GM18867 (cell line): ENCODE results near the gene TBK1.
A peak's percentile ranks its signal among the peaks of the same experiment; 100 is the strongest.

Experiments
- ATAC-seq: cut with Tn5 transposase; IDR thresholded peaks from one replicate; pipeline ENCODE4 v1.9.1; 2021; ENCODE audit warnings: mild to moderate bottlenecking, moderate library complexity; ENCODE audit not compliant: unreplicated experiment

TBK1 gene

DNA sequence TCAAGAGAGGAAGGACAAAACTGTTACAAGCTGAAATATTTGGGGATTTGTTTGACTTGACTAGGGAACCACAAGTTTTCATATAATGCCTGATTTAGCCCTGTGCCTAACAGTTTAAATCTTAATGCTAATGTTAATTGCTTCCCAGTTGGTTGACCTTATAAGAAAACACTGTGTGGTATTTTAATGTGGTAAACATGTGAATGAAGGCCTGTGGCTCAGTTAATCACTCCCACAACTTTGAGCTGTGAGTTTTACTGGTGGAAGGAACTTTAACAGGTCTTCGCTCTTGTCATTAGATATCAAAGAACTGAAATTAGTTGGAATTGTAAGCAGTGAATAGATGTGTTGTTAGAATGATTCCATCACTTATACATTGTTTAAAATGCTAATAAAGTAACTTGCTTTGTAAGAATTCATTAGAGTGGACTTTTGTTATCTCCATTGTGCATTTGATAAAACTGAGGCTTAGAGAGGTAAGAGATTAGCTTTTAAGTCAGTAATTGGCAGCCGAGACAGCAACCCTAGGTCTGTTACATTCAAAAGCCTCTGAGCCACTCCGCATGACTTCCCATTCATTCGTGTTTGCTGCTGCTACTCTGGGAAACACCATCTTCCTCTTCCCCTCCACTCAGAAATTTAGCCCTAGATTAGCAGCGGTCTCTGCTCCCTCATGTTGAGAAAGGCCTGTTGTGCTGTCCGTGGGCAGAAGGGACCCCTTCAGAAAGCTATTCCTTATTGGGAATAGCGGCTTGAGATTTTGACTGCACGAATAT is 1.0 kb upstream of the TBK1 start:
- no peak for ATAC-seq

- ATAC-seq: no peak
Measured at GRCh38 chr12:64452559-64453329, 824 bp downstream of the TBK1 start.

GRCh38 chr12:64455506-64455905 is 3.6 kb downstream of the TBK1 start:
- no peak for ATAC-seq

GRCh38 chr12:64456119-64456518 is 4.2 kb downstream of the TBK1 start:
- no peak for ATAC-seq

- no peak for ATAC-seq
Measured at GRCh38 chr12:64457032-64457431, 5.1 kb downstream of the TBK1 start.

GRCh38 chr12:64457466-64457865 is 5.5 kb downstream of the TBK1 start:
- ATAC-seq: no peak

GRCh38 chr12:64457923-64458322 is 6.0 kb downstream of the TBK1 start:
- no peak for ATAC-seq

DNA sequence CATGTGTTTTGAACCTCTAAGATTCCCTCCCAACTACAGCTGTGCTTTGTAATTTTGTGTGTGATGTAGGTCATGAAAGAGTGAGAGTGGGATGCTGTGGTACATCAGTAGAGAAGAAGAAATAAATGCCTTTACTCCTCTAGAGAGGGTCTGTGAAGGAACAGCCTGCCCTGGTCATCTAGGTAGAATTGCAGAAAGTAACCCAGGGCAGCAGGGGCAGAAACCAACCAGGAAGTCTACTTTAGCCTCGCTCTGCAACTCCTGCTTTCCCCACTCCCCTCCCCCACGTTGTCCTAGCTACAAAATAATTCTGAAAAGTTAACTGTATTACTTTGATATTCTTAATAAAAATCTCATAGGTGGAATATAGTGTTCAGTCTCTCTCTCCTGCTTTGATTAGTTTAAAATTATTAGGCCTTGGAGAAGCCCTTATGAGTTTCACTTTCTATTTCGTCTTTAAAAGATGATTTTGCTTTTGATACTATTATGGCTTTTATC is 7.5 kb downstream of the TBK1 start:
- ATAC-seq: peak; percentile 64

- ATAC-seq: no peak
Measured at GRCh38 chr12:64461634-64462414, 9.9 kb downstream of the TBK1 start.

DNA sequence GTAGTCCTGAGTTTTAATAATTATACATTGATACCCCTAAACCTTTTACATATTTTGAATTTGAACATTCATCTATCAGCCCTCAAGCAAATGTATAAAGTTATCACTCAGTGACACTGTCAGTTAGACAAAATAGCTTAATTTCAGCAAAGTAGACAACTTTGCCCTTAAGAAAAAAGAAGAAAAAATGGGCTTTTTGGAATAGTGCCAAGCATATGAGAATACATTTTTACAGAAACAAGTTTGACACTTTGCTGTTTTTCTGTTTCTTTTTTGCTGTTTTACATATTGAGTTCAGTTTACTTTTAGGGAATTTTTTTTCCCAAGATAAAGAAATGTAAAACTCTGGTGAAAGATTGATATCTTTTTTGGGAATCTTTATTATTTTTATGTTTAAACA is 14.3 kb downstream of the TBK1 start:
- no peak for ATAC-seq

DNA sequence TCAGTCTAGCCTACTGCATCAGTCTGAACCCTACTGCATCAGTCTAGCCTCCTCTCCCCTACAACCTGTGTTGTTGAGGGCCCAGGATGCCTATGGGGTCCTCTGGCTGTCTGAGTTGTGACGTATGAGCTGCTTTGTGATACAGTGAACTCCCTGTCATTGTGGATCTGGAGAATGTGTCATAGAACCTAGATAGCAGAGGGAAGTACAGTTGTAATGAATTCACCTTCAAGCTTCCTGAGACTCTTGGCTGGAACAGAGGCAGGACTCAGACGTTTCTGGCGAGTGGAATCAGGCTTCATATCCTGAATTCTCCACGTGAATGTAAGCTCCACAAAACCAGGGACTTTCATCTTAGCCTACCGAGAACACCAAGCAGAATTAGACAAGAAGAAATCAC is 17.0 kb downstream of the TBK1 start:
- ATAC-seq: no peak

- ATAC-seq: no peak
Measured at GRCh38 chr12:64469455-64470142, 17.7 kb downstream of the TBK1 start.

- no peak for ATAC-seq
Measured at GRCh38 chr12:64470495-64470894, 18.6 kb downstream of the TBK1 start.

- ATAC-seq: no peak
Measured at GRCh38 chr12:64473176-64473575, 21.3 kb downstream of the TBK1 start.

GRCh38 chr12:64475518-64475917 is 23.6 kb downstream of the TBK1 start:
- no peak for ATAC-seq

GRCh38 chr12:64476844-64477243 is 24.9 kb downstream of the TBK1 start:
- ATAC-seq: no peak

- ATAC-seq: no peak
Measured at GRCh38 chr12:64478661-64479060, 26.7 kb downstream of the TBK1 start.

GRCh38 chr12:64480148-64480547 is 28.2 kb downstream of the TBK1 start:
- no peak for ATAC-seq

- ATAC-seq: no peak
Measured at GRCh38 chr12:64486657-64487056, 34.7 kb downstream of the TBK1 start.

- ATAC-seq: no peak
Measured at GRCh38 chr12:64491718-64492117, 39.8 kb downstream of the TBK1 start.

DNA sequence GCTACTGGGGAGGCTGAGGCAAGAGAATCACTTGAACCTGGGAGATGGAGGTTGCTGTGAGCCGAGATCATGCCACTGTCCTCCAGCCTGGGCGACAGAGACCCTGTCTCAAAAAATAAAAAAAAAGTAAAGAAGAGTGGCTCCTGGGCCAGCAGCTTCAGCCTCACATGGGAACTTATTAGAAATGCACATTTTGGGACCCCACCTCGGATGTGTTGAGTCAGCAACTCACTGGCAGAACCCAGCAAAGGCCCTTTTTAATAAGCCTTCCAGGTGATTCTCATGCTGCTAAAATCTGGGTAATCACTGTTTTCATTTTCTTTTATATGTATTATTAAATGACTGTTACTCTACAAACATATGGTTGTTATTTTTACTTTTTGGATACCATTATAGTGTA is 41.6 kb downstream of the TBK1 start:
- ATAC-seq: no peak
